ENCODE results near the gene ZNF771.
"Not testable (repeated sequence)": the region's sequence is repeated elsewhere in the genome, so short reads cannot be mapped to it uniquely, and the experiment has no call there.

Gene ZNF771

DNA sequence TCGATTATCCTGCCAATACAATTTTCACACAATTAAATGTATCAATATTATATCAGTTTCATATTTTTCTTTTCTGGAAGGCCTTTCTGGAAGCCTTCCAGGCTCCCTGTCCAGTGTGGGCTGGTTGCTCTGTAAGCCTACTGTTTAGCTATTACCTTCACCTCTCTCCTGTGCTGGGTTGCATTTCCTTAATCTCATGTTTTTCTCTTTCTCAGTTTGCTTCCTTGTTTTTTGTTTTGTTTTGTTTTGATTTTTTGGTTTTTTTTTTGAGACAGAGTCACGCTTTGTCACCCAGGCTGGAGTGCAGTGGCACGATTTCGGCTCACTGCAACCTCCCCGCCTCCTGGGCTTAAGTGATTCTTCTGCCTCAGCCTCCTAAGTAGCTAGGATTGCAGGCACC, 31.4 kb downstream of the ZNF771 start:
- no peak for DNase-seq

DNA sequence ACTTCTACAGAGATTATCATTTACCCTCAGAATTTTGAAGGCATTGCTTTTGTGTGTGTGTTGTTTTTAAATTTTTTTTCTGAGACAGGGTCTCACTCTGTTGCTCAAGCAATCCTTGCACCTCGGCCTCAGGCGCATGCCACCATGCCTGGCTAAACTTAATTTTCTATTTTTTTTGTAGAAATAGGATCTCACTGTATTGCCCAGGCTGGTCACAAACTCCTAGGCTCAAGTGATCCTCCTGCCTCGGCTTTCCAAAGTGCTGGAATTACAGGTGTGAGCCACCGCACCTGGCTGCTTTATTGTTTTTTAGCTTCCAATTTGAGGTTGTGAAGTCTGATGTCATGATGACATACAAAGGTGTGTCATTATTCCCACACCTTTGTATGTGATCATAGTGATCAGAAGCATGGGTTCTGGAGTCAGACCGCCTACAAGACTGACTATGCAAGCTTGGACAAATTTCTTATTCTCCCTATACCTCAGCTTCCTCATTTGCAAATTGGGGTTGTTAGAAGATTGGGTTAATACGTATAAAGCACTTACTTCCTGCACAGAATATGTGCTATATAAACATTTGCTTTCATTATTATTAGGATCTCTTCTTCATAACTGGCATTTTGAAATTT, 32.4 kb downstream of the ZNF771 start:
- no peak for DNase-seq

DNA sequence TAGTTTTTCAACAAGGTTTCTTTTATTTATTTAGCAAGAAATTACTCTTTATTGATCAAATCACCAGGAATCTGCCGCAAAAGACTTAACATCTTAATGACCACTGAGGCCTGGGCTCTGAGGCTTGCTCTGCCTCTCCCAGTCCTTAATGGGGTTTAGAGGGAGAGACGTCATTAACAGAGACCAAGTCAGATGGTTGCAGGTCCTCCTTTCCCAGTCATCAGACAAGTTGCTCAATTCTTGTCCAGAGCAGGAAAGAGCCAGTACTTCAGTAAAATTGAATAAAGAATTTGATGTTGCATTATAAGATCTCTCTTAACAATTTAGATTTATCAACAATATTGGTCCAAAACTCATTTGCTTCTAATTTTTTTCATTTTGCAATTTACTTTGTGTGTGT, 36.2 kb downstream of the ZNF771 start:
- DNase-seq = no peak

DNA sequence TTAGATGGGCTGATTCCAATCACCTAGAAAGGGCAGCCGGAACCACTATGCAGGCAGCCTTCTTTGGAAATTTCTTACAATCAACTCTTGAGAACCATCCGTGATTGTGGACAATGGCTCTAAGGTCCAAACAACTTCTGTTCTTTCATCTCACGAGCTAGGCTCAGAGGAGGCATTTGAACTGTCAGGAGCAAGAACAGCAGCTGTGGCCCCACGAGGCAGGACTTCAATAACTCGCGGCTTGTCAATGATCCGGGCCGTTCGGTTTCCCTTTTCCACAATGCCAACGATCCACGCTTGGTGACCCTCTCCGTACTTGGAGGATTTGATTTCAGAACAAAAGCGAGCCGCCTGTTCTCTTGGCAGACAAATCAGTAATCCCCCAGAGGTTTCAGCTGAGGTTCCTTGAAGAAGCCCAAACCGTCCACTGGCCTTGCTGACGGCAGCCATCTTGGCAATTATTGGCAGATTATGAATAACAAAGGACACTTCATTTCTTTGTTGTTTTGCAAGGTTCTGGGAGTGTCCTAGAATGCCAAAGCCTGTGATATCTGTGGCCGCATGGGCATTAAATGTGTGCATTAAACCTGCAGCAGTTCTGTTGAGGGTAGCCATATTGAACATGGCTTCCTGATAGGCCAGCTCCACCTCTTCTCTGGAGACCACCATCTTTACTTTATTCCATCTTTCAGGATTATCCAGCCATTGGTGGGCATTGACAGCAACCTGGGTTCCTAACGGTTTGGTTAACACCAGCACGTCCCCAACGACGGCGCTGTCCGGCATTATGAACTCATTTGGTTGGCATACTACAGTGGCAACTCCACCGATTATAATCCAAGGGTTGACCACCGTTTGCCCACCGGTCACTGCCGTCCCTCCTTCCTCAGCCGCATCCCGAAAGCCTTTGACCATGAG, 37.1 kb downstream of the ZNF771 start:
- DNase-seq = no peak

DNA sequence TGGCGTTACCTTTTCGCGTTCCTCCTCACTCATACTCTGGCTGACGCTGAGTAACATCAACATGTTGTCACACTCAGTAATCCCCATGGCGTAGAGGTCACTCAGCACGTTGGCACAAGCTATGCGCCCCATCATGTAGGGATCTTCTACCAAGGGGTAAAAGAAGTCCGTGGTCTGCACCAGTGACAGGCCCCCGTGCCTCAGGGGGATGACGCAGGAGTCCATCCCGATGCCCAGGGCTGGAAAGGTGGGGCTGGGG, 37.7 kb downstream of the ZNF771 start:
- DNase-seq = no peak

DNA sequence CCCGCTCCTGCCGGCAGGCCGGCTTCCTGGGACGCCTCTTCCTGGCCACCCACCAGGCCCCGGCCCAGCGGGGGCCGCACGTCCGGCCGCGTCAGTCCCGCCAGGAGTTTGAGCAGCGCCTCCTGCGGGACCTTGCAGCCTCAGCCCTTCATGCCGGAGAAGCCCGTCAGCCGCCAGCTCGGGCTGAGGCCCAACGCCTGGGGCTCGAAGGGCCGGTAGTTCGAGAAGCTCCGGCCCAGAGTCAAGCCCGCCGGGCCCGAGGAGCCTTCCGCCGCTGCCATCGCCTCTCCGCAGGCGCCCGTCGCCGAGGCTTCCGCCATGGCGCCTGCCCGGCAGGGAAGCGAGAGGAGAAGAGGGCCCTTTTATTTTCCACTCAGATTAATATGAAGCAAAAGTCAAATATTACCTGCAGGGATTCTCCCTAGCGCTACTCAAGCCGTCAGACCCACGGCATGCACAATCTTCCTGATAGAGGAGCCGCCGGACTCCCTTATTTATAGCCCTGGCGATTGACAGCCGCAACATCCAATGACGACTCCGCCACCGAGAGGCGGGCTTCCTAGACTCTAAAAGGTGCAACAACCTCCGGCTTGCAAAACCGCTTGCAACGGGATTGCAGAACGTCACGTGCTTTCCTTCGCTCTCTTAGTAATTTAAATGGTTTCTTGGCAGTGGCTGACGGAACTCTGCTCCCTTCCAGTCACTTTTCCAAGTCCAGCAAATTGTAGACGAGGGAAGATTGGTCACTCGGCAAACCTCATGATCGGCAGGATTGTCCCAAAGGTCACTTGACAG, 38.2 kb downstream of the ZNF771 start, which contains the start of gene SEPHS2:
SEPHS2 (minus strand) TSS at position 467 of the 795 bp plus-strand sequence; CDS start at position 320, 147 bp downstream.
- DNase-seq = peak; percentile 98

DNA sequence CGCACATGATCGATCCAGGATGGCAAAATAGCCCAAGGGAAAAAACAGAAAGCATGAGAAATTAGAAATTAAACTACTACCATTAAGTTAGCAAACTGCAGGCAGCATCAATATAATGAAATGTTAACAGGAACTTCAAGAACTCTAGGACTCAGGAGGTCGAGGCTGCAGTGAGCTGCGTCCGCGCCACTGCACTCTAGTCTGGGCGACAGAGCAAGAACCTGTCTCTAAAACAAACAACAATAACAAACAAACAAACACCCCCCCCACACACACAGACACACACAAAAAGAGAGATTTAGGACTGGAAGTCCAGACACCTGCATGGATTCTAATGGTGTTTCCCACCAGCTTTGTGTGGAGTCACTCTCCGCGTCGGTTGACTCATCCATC, 38.8 kb downstream of the ZNF771 start:
- DNase-seq = no peak

DNA sequence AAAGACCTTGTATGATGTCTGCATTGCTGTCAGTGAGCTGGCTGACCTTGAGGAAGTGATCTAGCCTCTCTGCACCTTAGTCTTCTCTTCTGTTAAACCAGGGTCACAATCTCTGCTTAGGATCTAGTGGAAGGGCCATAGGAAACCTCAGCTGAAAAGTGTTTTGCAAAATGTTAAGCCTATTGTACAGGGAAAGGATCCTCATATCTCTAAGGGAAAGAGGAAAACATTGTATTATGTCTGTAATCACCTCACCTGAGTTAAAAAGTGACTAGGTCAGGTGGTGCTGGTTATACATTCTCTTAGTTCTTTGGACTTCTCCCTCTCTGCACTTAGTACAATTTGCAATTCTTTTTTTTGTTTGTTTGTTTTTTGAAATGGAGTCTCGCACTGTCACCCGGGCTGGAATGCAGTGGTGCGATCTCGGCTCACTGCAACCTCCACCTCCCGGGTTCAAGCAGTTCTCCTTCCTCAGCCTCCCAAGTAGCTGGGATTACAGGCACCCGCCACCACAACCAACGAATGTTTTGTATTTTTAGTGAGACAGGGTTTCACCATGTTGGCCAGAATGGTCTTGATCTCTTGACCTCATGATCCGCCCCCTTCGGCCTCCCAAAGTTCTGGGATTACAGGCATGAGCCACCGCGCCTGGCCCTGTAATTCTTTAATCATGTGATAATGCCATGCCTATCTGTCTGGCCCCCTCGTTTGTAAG, 40.3 kb downstream of the ZNF771 start:
- DNase-seq = no peak

DNA sequence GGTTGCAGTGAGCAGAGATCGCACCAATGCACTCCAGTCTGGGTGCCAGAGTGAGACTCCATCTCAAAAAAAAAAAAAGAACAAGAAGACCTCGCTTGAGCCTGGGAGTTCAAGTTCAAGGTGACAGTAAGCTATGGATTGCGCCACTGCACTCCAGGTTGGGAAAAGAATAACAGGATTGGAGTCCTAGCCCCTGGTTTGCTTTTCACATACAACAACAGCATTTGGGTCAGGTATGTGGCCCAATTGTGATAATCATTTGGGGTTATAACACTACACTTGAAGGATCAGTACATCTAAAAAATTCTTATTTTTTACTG, 41.7 kb downstream of the ZNF771 start:
- no peak for DNase-seq

DNA sequence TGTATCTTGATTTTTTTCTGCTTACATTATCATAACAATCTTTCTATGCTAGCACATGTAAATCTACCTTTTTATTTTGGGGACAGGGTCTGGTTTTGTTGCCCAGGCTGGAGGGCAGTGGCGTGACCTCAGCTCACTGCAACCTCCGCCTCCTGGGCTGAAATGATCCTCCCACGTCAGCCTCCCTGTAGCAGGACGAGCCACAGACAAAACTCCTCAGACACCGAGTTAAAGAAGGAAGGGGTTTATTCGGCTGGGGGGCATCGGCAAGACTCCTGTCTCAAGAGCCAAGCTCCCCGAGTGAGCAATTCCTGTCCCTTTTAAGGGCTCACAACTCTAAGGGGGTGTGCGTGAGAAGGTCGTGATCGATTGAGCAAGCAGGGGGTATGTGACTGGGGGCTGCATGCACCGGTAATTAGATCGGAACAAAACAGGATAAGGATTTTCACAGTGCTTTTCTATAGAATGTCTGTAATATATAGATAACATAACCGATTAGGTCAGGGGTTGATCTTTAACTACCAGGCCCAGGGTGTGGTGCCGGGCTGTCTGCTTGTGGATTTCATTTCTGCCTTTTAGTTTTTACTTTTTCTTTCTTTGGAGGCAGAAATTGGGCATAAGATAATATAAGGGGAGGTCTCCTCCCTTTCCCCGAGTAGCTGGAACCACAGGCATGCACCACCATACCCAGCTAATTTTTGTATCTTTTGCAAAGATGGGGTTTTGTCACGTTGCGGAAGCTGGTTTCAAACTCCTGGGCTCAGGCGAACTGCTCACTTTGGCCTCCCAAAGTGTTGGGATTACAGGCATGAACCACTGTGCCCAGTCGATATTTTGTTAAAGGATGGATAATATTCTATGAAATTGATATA, 45.5 kb downstream of the ZNF771 start:
- DNase-seq = not testable (repeated sequence)

DNA sequence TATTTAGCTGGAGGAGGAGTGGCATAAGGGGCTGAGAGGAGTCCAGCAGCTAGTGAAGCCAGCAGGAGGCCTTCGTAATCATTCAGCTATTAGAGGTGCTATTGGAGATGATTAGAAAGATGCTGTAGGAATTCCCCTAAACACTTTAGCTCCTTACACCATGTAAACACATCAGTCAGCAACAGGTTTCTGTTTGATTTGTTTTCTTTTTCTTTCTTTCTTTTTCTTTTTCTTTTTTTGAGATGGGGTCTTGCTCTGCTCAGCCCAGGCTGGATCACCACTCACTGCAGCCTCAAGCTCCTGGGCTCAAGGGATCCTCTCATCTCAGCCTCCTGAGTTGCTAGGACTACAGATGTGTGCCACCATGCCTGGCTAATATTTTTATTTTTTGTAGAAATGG, 48.9 kb downstream of the ZNF771 start:
- DNase-seq = no peak

DNA sequence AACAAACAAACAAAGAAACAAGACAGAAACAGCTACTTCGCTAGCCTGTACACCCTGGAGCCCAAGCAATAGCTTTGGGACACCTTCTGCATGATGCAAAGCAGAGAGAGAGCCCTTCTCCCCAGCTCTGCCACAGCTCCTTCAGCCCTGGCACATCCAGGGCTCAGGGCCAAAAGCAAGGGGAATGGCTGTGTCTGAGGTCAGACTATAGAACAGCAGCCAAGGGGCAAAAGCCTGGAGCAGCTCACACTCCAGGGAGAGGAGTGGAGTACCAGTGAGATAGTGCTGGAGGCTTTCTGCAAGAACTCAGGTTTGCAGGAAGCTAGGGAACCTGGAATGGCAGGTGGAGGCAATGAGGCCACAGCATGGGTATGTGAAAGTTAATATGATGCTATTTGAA, 49.9 kb downstream of the ZNF771 start:
- no peak for DNase-seq

DNA sequence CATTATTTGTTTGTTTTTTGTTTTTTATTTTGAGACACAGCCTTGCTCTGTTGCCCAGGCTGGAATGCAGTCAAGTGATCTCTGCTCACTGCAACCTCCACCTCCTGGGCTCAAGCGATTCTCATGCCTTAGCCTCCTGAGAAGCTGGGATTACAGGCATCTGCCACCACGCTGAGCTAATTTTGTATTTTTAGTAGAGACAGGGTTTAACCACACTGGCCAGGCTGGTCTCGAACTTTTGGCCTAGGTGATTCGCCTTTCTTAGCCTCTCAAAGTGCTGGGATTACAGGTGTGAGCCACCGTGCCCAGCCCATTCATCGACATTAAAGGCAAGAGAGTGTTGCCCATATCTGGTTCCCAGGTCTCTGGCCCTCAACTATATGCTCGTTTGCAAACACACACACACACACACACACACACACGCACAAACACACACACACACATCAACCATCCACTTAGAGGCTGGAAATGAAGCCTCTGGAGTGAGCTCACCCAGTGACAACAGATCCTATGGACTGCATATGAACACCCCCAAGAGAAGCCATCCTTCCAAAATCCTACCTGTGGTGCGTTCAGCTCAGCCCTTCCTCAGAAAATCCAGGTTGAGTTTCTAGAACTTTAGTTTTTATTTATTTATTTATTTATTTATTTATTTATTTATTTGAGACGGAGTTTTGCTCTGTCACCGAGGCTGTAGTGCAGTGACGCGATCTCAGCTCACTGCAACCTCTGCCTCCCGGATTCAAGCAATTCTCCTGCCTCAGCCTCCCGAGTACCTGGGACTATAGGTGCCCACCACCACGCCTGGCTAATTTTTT, 50.5 kb downstream of the ZNF771 start:
- DNase-seq = no peak

DNA sequence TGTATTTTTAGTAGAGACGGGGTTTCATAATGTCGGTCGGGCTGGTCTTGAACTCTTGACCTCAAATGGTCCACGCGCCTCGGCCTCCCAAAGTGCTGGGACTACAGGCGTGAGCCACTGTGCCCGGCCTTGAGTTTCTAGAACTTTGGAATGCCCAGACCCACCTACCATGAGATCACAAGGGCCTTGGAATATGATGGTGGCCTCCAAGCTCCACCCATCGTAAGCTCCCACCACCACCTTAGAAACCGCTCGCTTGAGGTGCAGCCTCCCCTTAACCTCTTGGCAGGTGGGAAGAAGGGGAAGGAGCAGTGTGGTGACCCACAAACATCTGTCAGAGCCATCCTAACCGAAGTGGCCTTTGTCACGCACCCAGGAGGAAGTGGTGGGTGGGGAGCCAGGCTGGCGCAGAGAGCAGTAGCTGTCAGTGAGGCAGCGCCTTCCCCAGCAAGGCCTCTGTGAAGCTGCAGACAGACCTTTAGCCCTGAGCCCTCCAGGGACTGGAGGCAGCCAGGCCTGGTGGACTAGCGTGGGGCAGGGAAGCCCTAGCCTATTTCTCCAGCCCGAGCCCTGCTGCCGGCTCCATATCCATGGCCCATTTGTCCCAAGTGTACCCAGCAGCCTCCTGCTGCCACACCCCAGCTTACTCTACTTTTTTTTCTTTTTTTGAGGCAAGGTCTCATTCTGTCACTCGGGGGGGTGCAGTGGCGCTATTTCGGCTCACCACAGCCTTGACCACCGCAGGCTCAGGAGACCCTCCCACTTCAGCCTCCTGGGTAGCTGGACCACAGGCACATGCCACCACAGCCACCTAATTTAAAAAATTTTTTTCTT, 51.4 kb downstream of the ZNF771 start:
- DNase-seq = no peak

DNA sequence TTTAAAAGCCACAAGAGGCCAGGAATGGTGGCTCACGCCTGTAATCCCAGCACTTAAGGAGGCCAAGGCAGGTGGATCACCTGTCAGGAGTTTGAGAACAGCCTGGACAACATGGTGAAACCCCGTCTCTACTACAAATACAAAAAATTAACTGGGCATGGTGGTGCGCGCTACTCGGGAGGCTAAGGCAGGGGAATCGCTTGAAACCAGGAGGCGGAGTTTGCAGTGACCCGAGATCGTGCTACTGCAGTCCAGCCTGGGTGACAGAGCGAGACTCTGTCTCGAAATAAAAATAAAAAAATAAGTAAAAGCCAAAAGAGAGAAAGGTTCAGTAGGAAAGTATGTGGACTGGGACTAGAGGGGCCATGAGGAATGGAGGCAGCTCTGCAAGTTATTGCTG, 52.0 kb downstream of the ZNF771 start:
- DNase-seq = no peak

DNA sequence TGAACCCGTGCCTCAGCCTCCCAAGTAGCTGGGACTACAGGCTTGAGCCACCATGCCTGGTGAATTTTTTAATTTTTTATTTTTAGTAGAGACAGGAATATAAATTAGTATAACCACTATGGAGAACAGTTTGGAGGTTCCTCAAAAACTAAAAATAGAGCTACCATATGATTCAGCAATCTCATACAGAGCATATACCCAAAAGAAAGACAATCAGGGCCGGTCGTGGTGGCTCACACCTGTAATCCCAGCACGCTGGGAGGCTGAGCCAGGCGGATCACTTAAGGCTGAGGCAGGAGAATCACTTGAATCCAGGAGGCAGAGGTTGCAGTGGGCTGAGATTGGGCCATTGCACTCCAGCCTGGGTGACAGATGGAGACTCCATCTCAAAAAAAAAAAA, 54.0 kb downstream of the ZNF771 start:
- DNase-seq = not testable (repeated sequence)

DNA sequence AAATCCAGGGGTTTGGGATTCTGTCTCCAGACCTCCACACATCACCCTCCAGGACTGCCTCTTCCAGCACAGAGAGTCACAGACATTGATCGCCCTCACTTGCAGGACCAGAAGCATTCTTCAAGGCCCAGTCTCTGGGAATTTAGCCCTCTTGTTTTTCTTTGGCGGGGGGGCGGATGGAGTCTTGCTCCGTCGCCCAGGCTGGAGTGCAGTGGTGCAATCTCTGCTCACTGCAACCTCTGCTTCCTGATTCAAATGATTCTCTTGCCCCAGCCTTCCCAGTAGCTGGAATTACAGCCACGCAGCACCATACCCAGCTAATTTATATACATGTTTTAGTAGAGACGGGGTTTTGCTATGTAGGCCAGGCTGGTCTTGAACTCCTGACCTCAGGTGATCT, 56.7 kb downstream of the ZNF771 start:
- no peak for DNase-seq

All from fibroblast of skin of back (primary cell).